ENCODE data around the gene DCLK2. TPM values are rescaled to one million over a fixed set of nuclear protein-coding genes. Genes with fewer than 3 reads are reported as not detected.
"Not testable (repeated sequence)": the region's sequence is repeated elsewhere in the genome, so short reads cannot be mapped to it uniquely, and the experiment has no call there.

Gene DCLK2
- total RNA-seq, 2 experiments from 2014 or later, result not detected

- H3K4me3 Mint-ChIP-seq, result no peak overlapping the region
- no peaks in the 10 kb centered on the region for H3K27me3 Mint-ChIP-seq
- no peak overlapping the region for H3K27ac Mint-ChIP-seq
- no peak for DNase-seq
- no peaks in the 10 kb centered on the region for H3K36me3 Mint-ChIP-seq
- peaks cover 3% of the 10 kb centered on the region for H3K4me1 Mint-ChIP-seq
- H3K9me3 Mint-ChIP-seq, result peaks cover 7% of the 10 kb centered on the region
Measured at GRCh38 chr4:150142831-150143230, 64.6 kb downstream of the DCLK2 start.

GRCh38 chr4:150145090-150145945, 67.1 kb downstream of the DCLK2 start:
- H3K36me3 Mint-ChIP-seq, result no peaks in the 10 kb centered on the region
- H3K4me1 Mint-ChIP-seq, result peaks cover 3% of the 10 kb centered on the region
- no peak for DNase-seq

GRCh38 chr4:150145946-150146340, 67.7 kb downstream of the DCLK2 start:
- Mint-ChIP-seq H3K4me3 (no peak overlapping the region), H3K27ac (no peak overlapping the region)

More at GRCh38 chr4:150145090-150145945, 67.1 kb downstream of the DCLK2 start:
- Mint-ChIP-seq H3K27me3 (peaks cover 9% of the 10 kb centered on the region), H3K27ac (no peak overlapping the region), H3K4me3 (no peak overlapping the region), H3K9me3 (peaks cover 7% of the 10 kb centered on the region)

GRCh38 chr4:150149381-150149780, 71.1 kb downstream of the DCLK2 start:
- Mint-ChIP-seq H3K9me3 (no peaks in the 10 kb centered on the region), H3K4me3 (no peak overlapping the region), H3K27me3 (peaks cover 9% of the 10 kb centered on the region)

More at GRCh38 chr4:150145946-150146340, 67.7 kb downstream of the DCLK2 start:
- peaks cover 9% of the 10 kb centered on the region for H3K27me3 Mint-ChIP-seq
- H3K9me3 Mint-ChIP-seq, result peaks cover 7% of the 10 kb centered on the region
- H3K4me1 Mint-ChIP-seq, result peaks cover 3% of the 10 kb centered on the region
- H3K36me3 Mint-ChIP-seq, result no peaks in the 10 kb centered on the region
- DNase-seq, result no peak

GRCh38 chr4:150150629-150151062, 72.4 kb downstream of the DCLK2 start:
- no peaks in the 10 kb centered on the region for H3K4me1 Mint-ChIP-seq
- no peak overlapping the region for H3K4me3 Mint-ChIP-seq
- peaks cover 9% of the 10 kb centered on the region for H3K27me3 Mint-ChIP-seq
- H3K36me3 Mint-ChIP-seq, result no peaks in the 10 kb centered on the region
- no peak for DNase-seq
- no peak overlapping the region for H3K27ac Mint-ChIP-seq
- H3K9me3 Mint-ChIP-seq, result no peaks in the 10 kb centered on the region

More at GRCh38 chr4:150149381-150149780, 71.1 kb downstream of the DCLK2 start:
- H3K36me3 Mint-ChIP-seq, result no peaks in the 10 kb centered on the region
- no peaks in the 10 kb centered on the region for H3K4me1 Mint-ChIP-seq
- H3K27ac Mint-ChIP-seq, result no peak overlapping the region
- no peak for DNase-seq

- Mint-ChIP-seq H3K4me1 (no peaks in the 10 kb centered on the region), H3K9me3 (no peaks in the 10 kb centered on the region), H3K36me3 (no peaks in the 10 kb centered on the region), H3K27ac (no peak overlapping the region), H3K4me3 (no peak overlapping the region), H3K27me3 (peaks cover 9% of the 10 kb centered on the region)
- DNase-seq, result no peak
Measured at GRCh38 chr4:150152766-150153165, 74.5 kb downstream of the DCLK2 start.

GRCh38 chr4:150155391-150155790, 77.1 kb downstream of the DCLK2 start:
- no peak for DNase-seq
- Mint-ChIP-seq H3K27ac (no peak overlapping the region), H3K9me3 (no peaks in the 10 kb centered on the region), H3K4me3 (no peak overlapping the region), H3K36me3 (no peaks in the 10 kb centered on the region), H3K27me3 (no peaks in the 10 kb centered on the region), H3K4me1 (no peaks in the 10 kb centered on the region)

GRCh38 chr4:150156543-150156942, 78.3 kb downstream of the DCLK2 start:
- Mint-ChIP-seq H3K36me3 (no peaks in the 10 kb centered on the region), H3K9me3 (no peaks in the 10 kb centered on the region), H3K4me1 (no peaks in the 10 kb centered on the region), H3K27ac (no peak overlapping the region), H3K4me3 (no peak overlapping the region), H3K27me3 (no peaks in the 10 kb centered on the region)
- no peak for DNase-seq

- no peaks in the 10 kb centered on the region for H3K4me1 Mint-ChIP-seq
- H3K27me3 Mint-ChIP-seq, result no peaks in the 10 kb centered on the region
- H3K9me3 Mint-ChIP-seq, result no peaks in the 10 kb centered on the region
- no peak for DNase-seq
- H3K36me3 Mint-ChIP-seq, result no peaks in the 10 kb centered on the region
- H3K4me3 Mint-ChIP-seq, result no peak overlapping the region
- no peak overlapping the region for H3K27ac Mint-ChIP-seq
Measured at GRCh38 chr4:150158041-150158440, 79.8 kb downstream of the DCLK2 start.

- no peaks in the 10 kb centered on the region for H3K36me3 Mint-ChIP-seq
- H3K4me1 Mint-ChIP-seq, result no peaks in the 10 kb centered on the region
- no peak overlapping the region for H3K4me3 Mint-ChIP-seq
- no peak for DNase-seq
- peaks cover 3% of the 10 kb centered on the region for H3K27me3 Mint-ChIP-seq
- H3K27ac Mint-ChIP-seq, result no peak overlapping the region
- H3K9me3 Mint-ChIP-seq, result no peaks in the 10 kb centered on the region
Measured at GRCh38 chr4:150160473-150160872, 82.2 kb downstream of the DCLK2 start.

- H3K36me3 Mint-ChIP-seq, result no peaks in the 10 kb centered on the region
- peaks cover 3% of the 10 kb centered on the region for H3K27me3 Mint-ChIP-seq
- H3K4me3 Mint-ChIP-seq, result no peak overlapping the region
- no peaks in the 10 kb centered on the region for H3K4me1 Mint-ChIP-seq
- DNase-seq, result no peak
- H3K27ac Mint-ChIP-seq, result no peak overlapping the region
- H3K9me3 Mint-ChIP-seq, result no peaks in the 10 kb centered on the region
Measured at GRCh38 chr4:150161109-150161508, 82.9 kb downstream of the DCLK2 start.

- H3K27me3 Mint-ChIP-seq, DNase-seq, H3K36me3 Mint-ChIP-seq, H3K4me3 Mint-ChIP-seq, H3K4me1 Mint-ChIP-seq, H3K9me3 Mint-ChIP-seq, H3K27ac Mint-ChIP-seq: not testable (repeated sequence)
Measured at GRCh38 chr4:150162020-150162419, 83.8 kb downstream of the DCLK2 start.

GRCh38 chr4:150164055-150164454, 85.8 kb downstream of the DCLK2 start:
- peaks cover 3% of the 10 kb centered on the region for H3K27me3 Mint-ChIP-seq
- H3K9me3 Mint-ChIP-seq, result no peaks in the 10 kb centered on the region
- H3K27ac Mint-ChIP-seq, result no peak overlapping the region
- no peaks in the 10 kb centered on the region for H3K4me1 Mint-ChIP-seq
- no peak for DNase-seq
- H3K36me3 Mint-ChIP-seq, result no peaks in the 10 kb centered on the region
- no peak overlapping the region for H3K4me3 Mint-ChIP-seq

- H3K9me3 Mint-ChIP-seq, result no peaks in the 10 kb centered on the region
- no peak overlapping the region for H3K27ac Mint-ChIP-seq
- H3K4me3 Mint-ChIP-seq, result no peak overlapping the region
- DNase-seq, result no peak
- no peaks in the 10 kb centered on the region for H3K4me1 Mint-ChIP-seq
- peaks cover 3% of the 10 kb centered on the region for H3K27me3 Mint-ChIP-seq
- no peaks in the 10 kb centered on the region for H3K36me3 Mint-ChIP-seq
Measured at GRCh38 chr4:150164956-150165629, 86.8 kb downstream of the DCLK2 start.

- Mint-ChIP-seq H3K4me1 (no peaks in the 10 kb centered on the region), H3K27ac (no peak overlapping the region), H3K36me3 (no peaks in the 10 kb centered on the region), H3K27me3 (peaks cover 3% of the 10 kb centered on the region), H3K9me3 (no peaks in the 10 kb centered on the region), H3K4me3 (no peak overlapping the region)
- no peak for DNase-seq
Measured at GRCh38 chr4:150167054-150167453, 88.8 kb downstream of the DCLK2 start.

Data from activated naive CD8-positive, alpha-beta T cell treated with anti-CD3 and anti-CD28 coated beads for 36 hours (primary cell).